Neutrophil (primary cell): ENCODE data around the gene HINT1.
"Not testable (repeated sequence)": the region's sequence is repeated elsewhere in the genome, so short reads cannot be mapped to it uniquely, and the experiment has no call there.

Experiments
- H3K27ac ChIP-seq: fragments of 200-600 bp; sonication (generic); 2 replicates; pipeline ENCODE4 v1.5.1; 2016; ENCODE audit warnings: mild to moderate bottlenecking, moderate library complexity
- H3K27me3 ChIP-seq: fragments of 200-600 bp; sonication (generic); 2 replicates; pipeline ENCODE4 v1.6.0; 2016; ENCODE audit warnings: mild to moderate bottlenecking
- H3K36me3 ChIP-seq: fragments of 200-600 bp; sonication (generic); 2 replicates; pipeline ENCODE4 v1.5.1; 2017
- H3K4me1 ChIP-seq, 2 experiments: fragments of 200-600 bp in 1 of 2; sonication (generic) in 1 of 2; 1 replicate in 1 of 2; 2 replicates in 1 of 2; pipeline versions ENCODE4 v1.5.1 to v1.6.1; 2013 to 2016; ENCODE audit warnings: low read depth in 1 of 2, low read length in 1 of 2, mild to moderate bottlenecking in 1 of 2, moderate library complexity in 1 of 2; ENCODE audit not compliant: control insufficient read depth in 1 of 2, insufficient read depth in 1 of 2
- H3K4me3 ChIP-seq, 2 experiments: fragments of 200-600 bp in 1 of 2; sonication (generic) in 1 of 2; 1 replicate in 1 of 2; 2 replicates in 1 of 2; pipeline ENCODE4 v1.5.1; 2013 to 2016; ENCODE audit warnings: low read depth in 1 of 2, low read length in 1 of 2, mild to moderate bottlenecking in 1 of 2, moderate library complexity in 1 of 2
- H3K9me3 ChIP-seq: fragments of 200-600 bp; sonication (generic); 2 replicates; pipeline ENCODE4 v1.5.1; 2016
- CTCF ChIP-seq: fragments of 200-600 bp; sonication (generic); IDR thresholded peaks from 2 replicates; pipeline ENCODE4 v1.5.1; 2016; ENCODE audit warnings: antibody characterized with exemption

Gene HINT1

GRCh38 chr5:131150408-131150807 lies 14.6 kb downstream of the HINT1 start:
- H3K9me3 ChIP-seq, result no peaks in the 10 kb centered on the region
- no peak overlapping the region for H3K27ac ChIP-seq
- no peaks in the 10 kb centered on the region for H3K4me1 ChIP-seq
- H3K36me3 ChIP-seq, result no peaks in the 10 kb centered on the region
- no peak overlapping the region for H3K4me3 ChIP-seq
- no peak for TF ChIP-seq CTCF
- no peaks in the 10 kb centered on the region for H3K27me3 ChIP-seq

GRCh38 chr5:131148835-131149234 lies 16.2 kb downstream of the HINT1 start:
- no peaks in the 10 kb centered on the region for H3K36me3 ChIP-seq
- H3K27me3 ChIP-seq, result no peaks in the 10 kb centered on the region
- H3K27ac ChIP-seq, result no peak overlapping the region
- no peak for TF ChIP-seq CTCF
- H3K4me1 ChIP-seq, result no peaks in the 10 kb centered on the region
- H3K4me3 ChIP-seq, result no peak overlapping the region
- no peaks in the 10 kb centered on the region for H3K9me3 ChIP-seq

GRCh38 chr5:131147258-131147657 lies 17.8 kb downstream of the HINT1 start:
- no peak for TF ChIP-seq CTCF

GRCh38 chr5:131142970-131143617 lies 22.0 kb downstream of the HINT1 start:
- Histone ChIP-seq H3K4me3 (no peak overlapping the region), H3K9me3 (no peaks in the 10 kb centered on the region), H3K27me3 (no peaks in the 10 kb centered on the region), H3K4me1 (no peaks in the 10 kb centered on the region), H3K27ac (no peak overlapping the region), H3K36me3 (no peaks in the 10 kb centered on the region)
- no peak for TF ChIP-seq CTCF

More at GRCh38 chr5:131147258-131147657, 17.8 kb downstream of the HINT1 start:
- no peak overlapping the region for H3K27ac ChIP-seq
- H3K36me3 ChIP-seq, result no peaks in the 10 kb centered on the region
- no peaks in the 10 kb centered on the region for H3K9me3 ChIP-seq
- no peaks in the 10 kb centered on the region for H3K27me3 ChIP-seq
- no peak overlapping the region for H3K4me3 ChIP-seq
- no peaks in the 10 kb centered on the region for H3K4me1 ChIP-seq

GRCh38 chr5:131139321-131139720 lies 25.7 kb downstream of the HINT1 start:
- no peaks in the 10 kb centered on the region for H3K9me3 ChIP-seq
- H3K27ac ChIP-seq, result no peak overlapping the region
- TF ChIP-seq CTCF, result no peak
- H3K36me3 ChIP-seq, result no peaks in the 10 kb centered on the region
- no peak overlapping the region for H3K4me3 ChIP-seq
- H3K4me1 ChIP-seq, result no peaks in the 10 kb centered on the region
- no peaks in the 10 kb centered on the region for H3K27me3 ChIP-seq

- H3K4me1 ChIP-seq, H3K9me3 ChIP-seq, H3K27me3 ChIP-seq, H3K27ac ChIP-seq, H3K36me3 ChIP-seq, H3K4me3 ChIP-seq: not testable (repeated sequence)
Observed at GRCh38 chr5:131138406-131138805, 26.6 kb downstream of the HINT1 start.

- H3K4me3 ChIP-seq, H3K9me3 ChIP-seq, H3K36me3 ChIP-seq, H3K4me1 ChIP-seq, H3K27me3 ChIP-seq, H3K27ac ChIP-seq: not testable (repeated sequence)
Observed at GRCh38 chr5:131133091-131133490, 32.0 kb downstream of the HINT1 start.
